Smooth muscle cell (in vitro differentiated cells): ENCODE measurements around the gene ARPC4. TPM values are rescaled to one million over a fixed set of nuclear protein-coding genes. Genes with fewer than 3 reads are reported as not detected.
"Not testable (repeated sequence)": the region's sequence is repeated elsewhere in the genome, so short reads cannot be mapped to it uniquely, and the experiment has no call there.

ENCODE experiments used
- DNase-seq: peaks from one replicate; lab custom pipeline; 2025; ENCODE audit not compliant: unreplicated experiment; lab: John Stamatoyannopoulos, UW
- H2AFZ ChIP-seq: fragments of 200-600 bp; sonication (generic); 2 replicates; pipeline ENCODE4 v1.6.0; 2016; ENCODE audit warnings: antibody characterized with exemption, low read depth, mild to moderate bottlenecking
- H3F3A ChIP-seq: fragments of 200-600 bp; sonication (generic); 2 replicates; pipeline ENCODE4 v1.6.0; 2017; ENCODE audit warnings: antibody characterized with exemption, low read depth
- H3K27ac ChIP-seq: fragments of 200-600 bp; sonication (generic); 2 replicates; pipeline ENCODE4 v1.5.1; 2016; ENCODE audit warnings: low read depth, mild to moderate bottlenecking
- H3K27me3 ChIP-seq: fragments of 200-600 bp; sonication (generic); 2 replicates; pipeline ENCODE4 v1.6.1; 2016; ENCODE audit warnings: low read depth, mild to moderate bottlenecking
- H3K36me3 ChIP-seq: fragments of 200-600 bp; sonication (generic); 2 replicates; pipeline ENCODE4 v1.5.1; 2016; ENCODE audit warnings: low read depth
- H3K4me1 ChIP-seq: fragments of 200-600 bp; sonication (generic); 2 replicates; pipeline ENCODE4 v1.5.1; 2016; ENCODE audit warnings: low read depth
- H3K4me2 ChIP-seq: fragments of 200-600 bp; sonication (generic); 2 replicates; pipeline ENCODE4 v1.6.0; 2016; ENCODE audit warnings: mild to moderate bottlenecking
- H3K4me3 ChIP-seq: fragments of 200-600 bp; sonication (generic); 2 replicates; pipeline ENCODE4 v1.5.1; 2016; ENCODE audit warnings: mild to moderate bottlenecking
- H3K79me2 ChIP-seq: fragments of 200-600 bp; sonication (generic); 2 replicates; pipeline ENCODE4 v1.6.0; 2016; ENCODE audit warnings: low read depth, mild to moderate bottlenecking
- H3K9ac ChIP-seq: fragments of 200-600 bp; sonication (generic); 2 replicates; pipeline ENCODE4 v1.6.0; 2016; ENCODE audit warnings: low read depth
- H3K9me3 ChIP-seq: fragments of 200-600 bp; sonication (generic); replicated peaks from 2 replicates; pipeline ENCODE4 v1.5.1; 2016; ENCODE audit warnings: low read depth
- H4K20me1 ChIP-seq: fragments of 200-600 bp; sonication (generic); 2 replicates; pipeline ENCODE4 v1.6.0; 2016; ENCODE audit warnings: low read depth
- CTCF ChIP-seq: fragments of 200-600 bp; sonication (generic); IDR thresholded peaks from 2 replicates; pipeline ENCODE4 v1.5.1; 2017; ENCODE audit warnings: borderline replicate concordance, mild to moderate bottlenecking, antibody characterized with exemption; ENCODE audit not compliant: insufficient read depth, poor library complexity, severe bottlenecking
- WGBS: methylation state at CpG from one replicate; pipeline ENCODE4 v1.1.7; 2016; ENCODE audit warnings: low lambda C conversion rate; 5-methylcytosine and 5-hydroxymethylcytosine counted together
- polyA plus RNA-seq: library from polyadenylated mRNA; unstranded; fragments of >200 nt; fragmentation: Nextera tagmentation; extraction: Ambion mirVana; gene quantifications from 2 replicates; pipeline ENCODE4 v1.2.1, GENCODE V29; 2016
- total RNA-seq: library from RNA; depleted of rRNA; stranded (reverse); fragments of >200 nt; gene quantifications from 2 replicates; pipeline ENCODE4 v1.2.3, GENCODE V29; 2014

Gene ARPC4
- total and polyA plus RNA-seq, 2 experiments from 2014 or later: 93.9 to 130 TPM

- TF ChIP-seq CTCF: no peak
- no peak for DNase-seq
- Histone ChIP-seq H3K27me3 (no peaks in the 10 kb centered on the region), H3K27ac (no peak overlapping the region), H3F3A (no peaks in the 10 kb centered on the region), H3K79me2 (no peaks in the 10 kb centered on the region), H3K36me3 (no peaks in the 10 kb centered on the region), H4K20me1 (no peaks in the 10 kb centered on the region), H3K9me3 (no peaks in the 10 kb centered on the region), H3K4me2 (no peak overlapping the region), H3K4me1 (peaks cover 8% of the 10 kb centered on the region), H3K9ac (no peak overlapping the region), H2AFZ (no peak overlapping the region), H3K4me3 (no peak overlapping the region)
- WGBS: 92% methylated on average over 6 of the region's 6 CpGs
Measured at GRCh38 chr3:9852528-9852927, 59.6 kb downstream of the ARPC4 start.

- not testable (repeated sequence) for H2AFZ ChIP-seq, H3K4me3 ChIP-seq, H3K9me3 ChIP-seq, H3K9ac ChIP-seq, H3F3A ChIP-seq, H3K27ac ChIP-seq, H4K20me1 ChIP-seq, H3K79me2 ChIP-seq, H3K4me2 ChIP-seq, H3K27me3 ChIP-seq, DNase-seq, H3K36me3 ChIP-seq, H3K4me1 ChIP-seq
- WGBS: 71% methylated on average over 11 of the region's 11 CpGs
Measured at GRCh38 chr3:9854291-9854940, 61.5 kb downstream of the ARPC4 start.

GRCh38 chr3:9855594-9855993 lies 62.7 kb downstream of the ARPC4 start:
- no peaks in the 10 kb centered on the region for H3K36me3 ChIP-seq
- no peak for DNase-seq
- no peak for TF ChIP-seq CTCF
- no peaks in the 10 kb centered on the region for H3K9me3 ChIP-seq
- peaks cover 8% of the 10 kb centered on the region for H3K4me1 ChIP-seq
- H3K27me3 ChIP-seq: no peaks in the 10 kb centered on the region
- H4K20me1 ChIP-seq: no peaks in the 10 kb centered on the region
- WGBS: 95% methylated on average over 3 of the region's 3 CpGs
- no peaks in the 10 kb centered on the region for H3F3A ChIP-seq
- H3K9ac ChIP-seq: no peak overlapping the region
- H3K79me2 ChIP-seq: no peaks in the 10 kb centered on the region
- no peak overlapping the region for H3K27ac ChIP-seq
- no peak overlapping the region for H3K4me2 ChIP-seq
- no peak overlapping the region for H2AFZ ChIP-seq
- H3K4me3 ChIP-seq: no peak overlapping the region

Other genes starting within 250 kb of the ARPC4 start
- gene LHFPL4, start 239.3 kb upstream of the ARPC4 start, total RNA-seq: not detected in 2 replicates
- 0.08 and 0.48 TPM in 2 replicates for gene LHFPL4, start 239.3 kb upstream of the ARPC4 start, polyA plus RNA-seq
- gene MTMR14, start 143.6 kb upstream of the ARPC4 start, total RNA-seq: 13.6 and 14.0 TPM in 2 replicates
- gene MTMR14, start 143.6 kb upstream of the ARPC4 start, polyA plus RNA-seq: 21.5 and 24.3 TPM in 2 replicates
- not detected in 2 replicates for gene CPNE9, start 89.2 kb upstream of the ARPC4 start, total RNA-seq
- gene CPNE9, start 89.2 kb upstream of the ARPC4 start, polyA plus RNA-seq: 0.44 TPM in 1 of 2 replicates, not detected in the other
- gene BRPF1, start 61.3 kb upstream of the ARPC4 start, total RNA-seq: 11.5 and 13.9 TPM in 2 replicates
- gene BRPF1, start 61.3 kb upstream of the ARPC4 start, polyA plus RNA-seq: 14.3 and 17.1 TPM in 2 replicates
- 13.4 and 16.0 TPM in 2 replicates for gene OGG1, start 43.1 kb upstream of the ARPC4 start, total RNA-seq
- gene OGG1, start 43.1 kb upstream of the ARPC4 start, polyA plus RNA-seq: 22.3 and 24.6 TPM in 2 replicates
- 3.9 and 6.4 TPM in 2 replicates for gene CAMK1, start 23.1 kb upstream of the ARPC4 start, total RNA-seq
- 6.3 and 10.9 TPM in 2 replicates for gene CAMK1, start 23.1 kb upstream of the ARPC4 start, polyA plus RNA-seq
- gene TADA3, start 609 bp upstream of the ARPC4 start, total RNA-seq: 50.9 and 51.8 TPM in 2 replicates
- gene TADA3, start 609 bp upstream of the ARPC4 start, polyA plus RNA-seq: 72.5 and 79.6 TPM in 2 replicates
- gene TTLL3, start 17.2 kb downstream of the ARPC4 start, total RNA-seq: 16.4 and 29.5 TPM in 2 replicates
- gene TTLL3, start 17.2 kb downstream of the ARPC4 start, polyA plus RNA-seq: 25.6 and 37.6 TPM in 2 replicates
- 49.7 and 62.8 TPM in 2 replicates for gene RPUSD3, start 50.9 kb downstream of the ARPC4 start, total RNA-seq
- gene RPUSD3, start 50.9 kb downstream of the ARPC4 start, polyA plus RNA-seq: 84.6 and 106 TPM in 2 replicates
- gene CIDEC, start 87.2 kb downstream of the ARPC4 start, total RNA-seq: not detected in 2 replicates
- not detected in 2 replicates for gene CIDEC, start 87.2 kb downstream of the ARPC4 start, polyA plus RNA-seq
- 32.3 and 36.8 TPM in 2 replicates for gene JAGN1, start 97.5 kb downstream of the ARPC4 start, total RNA-seq
- 37.3 and 49.8 TPM in 2 replicates for gene JAGN1, start 97.5 kb downstream of the ARPC4 start, polyA plus RNA-seq
- 2.6 and 4.9 TPM in 2 replicates for gene IL17RE, start 109.8 kb downstream of the ARPC4 start, total RNA-seq
- gene IL17RE, start 109.8 kb downstream of the ARPC4 start, polyA plus RNA-seq: 0.32 and 3.4 TPM in 2 replicates
- 27.0 and 37.3 TPM in 2 replicates for gene IL17RC, start 124.0 kb downstream of the ARPC4 start, total RNA-seq
- 36.7 and 41.3 TPM in 2 replicates for gene IL17RC, start 124.0 kb downstream of the ARPC4 start, polyA plus RNA-seq
- gene CRELD1, start 140.8 kb downstream of the ARPC4 start, total RNA-seq: 25.8 and 26.4 TPM in 2 replicates
- gene CRELD1, start 140.8 kb downstream of the ARPC4 start, polyA plus RNA-seq: 55.9 and 68.6 TPM in 2 replicates
- gene PRRT3, start 159.3 kb downstream of the ARPC4 start, total RNA-seq: 0.85 and 1.3 TPM in 2 replicates
- gene PRRT3, start 159.3 kb downstream of the ARPC4 start, polyA plus RNA-seq: 2.4 and 4.2 TPM in 2 replicates
- gene EMC3, start 193.8 kb downstream of the ARPC4 start, total RNA-seq: 111 and 122 TPM in 2 replicates
- gene EMC3, start 193.8 kb downstream of the ARPC4 start, polyA plus RNA-seq: 100 and 114 TPM in 2 replicates
- gene FANCD2, start 233.4 kb downstream of the ARPC4 start, total RNA-seq: 5.6 and 7.6 TPM in 2 replicates
- 4.4 and 5.8 TPM in 2 replicates for gene FANCD2, start 233.4 kb downstream of the ARPC4 start, polyA plus RNA-seq